ENCODE data around the gene PRLH.

The PRLH gene

GRCh38 chr2:237581751-237582746 is 15.7 kb downstream of the PRLH start:
- no peaks in the 10 kb centered on the region for H3K36me3 Mint-ChIP-seq (ENCODE audit: low read depth)
- TF ChIP-seq CTCF (IDR thresholded peaks at IDR 0.05; ENCODE audit: unreplicated experiment in 3 of 3) = peak; percentile 46 to 74 (median 63)
- no peaks in the 10 kb centered on the region for H3K27me3 Mint-ChIP-seq (ENCODE audit: low read depth)
- peak overlapping the region in 1 of 3 experiments; percentile 6 for H3K4me3 Mint-ChIP-seq
- peaks cover 19% of the 10 kb centered on the region for H3K4me1 Mint-ChIP-seq
- H3K9me3 Mint-ChIP-seq = no peaks in the 10 kb centered on the region
- peak overlapping the region in 1 of 3 experiments; percentile 39 for H3K27ac Mint-ChIP-seq

GRCh38 chr2:237583385-237584295 is 17.3 kb downstream of the PRLH start:
- peaks cover 25% of the 10 kb centered on the region for H3K4me1 Mint-ChIP-seq
- peaks cover 3% of the 10 kb centered on the region for H3K36me3 Mint-ChIP-seq (ENCODE audit: low read depth)
- TF ChIP-seq CTCF (IDR thresholded peaks at IDR 0.05; ENCODE audit: unreplicated experiment in 3 of 3) = no peak
- no peaks in the 10 kb centered on the region for H3K27me3 Mint-ChIP-seq (ENCODE audit: low read depth)
- no peak overlapping the region for H3K4me3 Mint-ChIP-seq
- H3K27ac Mint-ChIP-seq = no peak overlapping the region
- H3K9me3 Mint-ChIP-seq = no peaks in the 10 kb centered on the region

GRCh38 chr2:237585590-237586221 is 19.3 kb downstream of the PRLH start:
- H3K27me3 Mint-ChIP-seq (ENCODE audit: low read depth) = no peaks in the 10 kb centered on the region
- peaks cover 36% of the 10 kb centered on the region for H3K4me1 Mint-ChIP-seq
- no peak for TF ChIP-seq CTCF (IDR thresholded peaks at IDR 0.05; ENCODE audit: unreplicated experiment in 3 of 3)

GRCh38 chr2:237588044-237588696 is 21.8 kb downstream of the PRLH start:
- H3K27ac Mint-ChIP-seq = peak overlapping the region in 1 of 3 experiments; percentile 56
- TF ChIP-seq CTCF (IDR thresholded peaks at IDR 0.05; ENCODE audit: unreplicated experiment in 3 of 3) = no peak
- no peaks in the 10 kb centered on the region for H3K9me3 Mint-ChIP-seq
- no peaks in the 10 kb centered on the region for H3K27me3 Mint-ChIP-seq (ENCODE audit: low read depth)
- peaks cover 34% of the 10 kb centered on the region for H3K4me1 Mint-ChIP-seq
- H3K36me3 Mint-ChIP-seq (ENCODE audit: low read depth) = peaks cover 3% of the 10 kb centered on the region
- H3K4me3 Mint-ChIP-seq = no peak overlapping the region

More at GRCh38 chr2:237585590-237586221, 19.3 kb downstream of the PRLH start:
- Mint-ChIP-seq H3K4me3 (no peak overlapping the region), H3K36me3 (ENCODE audit: low read depth) (peaks cover 3% of the 10 kb centered on the region), H3K27ac (no peak overlapping the region), H3K9me3 (no peaks in the 10 kb centered on the region)

All from nephron (organoid).